SU-DHL-6 (cell line): ENCODE results near the gene CAVIN3.

Experiments used
- CTCF ChIP-seq: fragments of 200-600 bp; sonication (generic); IDR thresholded peaks from one replicate; pipeline ENCODE4 v1.5.1; 2017; ENCODE audit warnings: antibody characterized with exemption, mild to moderate bottlenecking, low read length, moderate library complexity; ENCODE audit not compliant: insufficient read depth, poor library complexity, severe bottlenecking
- EZH2phosphoT487 ChIP-seq: fragments of 200-600 bp; sonication (generic), shearing (Covaris generic); conservative IDR thresholded peaks from 2 replicates; pipeline ENCODE4 v1.6.1; 2018; ENCODE audit warnings: mild to moderate bottlenecking, antibody characterized with exemption, low read length, moderate library complexity, mixed read lengths

GRCh38 chr11:6353367-6353987 is 33.2 kb upstream of the CAVIN3 start:
- TF ChIP-seq CTCF = peak; percentile 96
- TF ChIP-seq EZH2phosphoT487 = no peak
